ENCODE results near the gene PDZD8. TPM values are rescaled to one million over a fixed set of nuclear protein-coding genes. Genes with fewer than 3 reads are reported as not detected.

The PDZD8 gene
- total and polyA plus RNA-seq, 3 experiments from 2014 or later: 15.8 to 31.1 (median 29.8) TPM

- Histone ChIP-seq H3K36me3 (ENCODE audit: insufficient read depth, low read length) (no peaks in the 10 kb centered on the region), H3K27me3 (ENCODE audit: insufficient read depth, low read length, poor library complexity, severe bottlenecking) (no peaks in the 10 kb centered on the region), H3K4me1 (ENCODE audit: insufficient read depth, low read length) (peaks cover 21% of the 10 kb centered on the region), H3K4me3 (ENCODE audit: low read length) (no peak overlapping the region), H3K9me3 (ENCODE audit: low read length) (no peaks in the 10 kb centered on the region), H3K27ac (ENCODE audit: low read depth, low read length) (no peak overlapping the region)
- ChIA-PET POLR2A (no interaction called here), CTCF (interaction anchor here (1.6 to 2.2 kb wide), 2 partner anchors 19 to 31 kb away, joined by 3 to 5 read pairs; no protein-coding TSS in a partner anchor)
- Mint-ChIP-seq H3K4me1 (peaks cover 61 to 77% (median 77%) of the 10 kb centered on the region in 3 donors), H3K9me3 (no peaks in the 10 kb centered on the region), H3K27me3 (no peaks in the 10 kb centered on the region), H3K36me3 (peaks cover 0 to 6% (median 4%) of the 10 kb centered on the region in 3 donors), H3K27ac (no peak overlapping the region), H3K4me3 (peak overlapping the region in 1 of 7 donors; percentile 6)
- no peak for DNase-seq
These were observed 23.7 kb downstream of the PDZD8 start for GRCh38 chr10:117351558-117351957.

- Mint-ChIP-seq H3K27me3 (no peaks in the 10 kb centered on the region), H3K36me3 (peaks cover 0 to 6% (median 4%) of the 10 kb centered on the region in 3 donors), H3K9me3 (no peaks in the 10 kb centered on the region), H3K27ac (no peak overlapping the region), H3K4me3 (no peak overlapping the region), H3K4me1 (peaks cover 66 to 81% (median 79%) of the 10 kb centered on the region in 3 donors)
- Histone ChIP-seq H3K36me3 (ENCODE audit: insufficient read depth, low read length) (no peaks in the 10 kb centered on the region), H3K27ac (ENCODE audit: low read depth, low read length) (no peak overlapping the region), H3K4me1 (ENCODE audit: insufficient read depth, low read length) (peaks cover 21% of the 10 kb centered on the region), H3K4me3 (ENCODE audit: low read length) (no peak overlapping the region), H3K9me3 (ENCODE audit: low read length) (no peaks in the 10 kb centered on the region), H3K27me3 (ENCODE audit: insufficient read depth, low read length, poor library complexity, severe bottlenecking) (no peaks in the 10 kb centered on the region)
- ChIA-PET POLR2A (no interaction called here), CTCF (interaction anchor here (1.1 to 2.2 kb wide), 2 partner anchors 17 to 20 kb away, joined by 3 to 5 read pairs; no protein-coding TSS in a partner anchor)
- DNase-seq: no peak
These were observed 24.3 kb downstream of the PDZD8 start for GRCh38 chr10:117350909-117351308.

- H3K36me3 Mint-ChIP-seq: peaks cover 0 to 6% (median 4%) of the 10 kb centered on the region in 3 donors
- H3K4me3 Mint-ChIP-seq: no peak overlapping the region
- Histone ChIP-seq H3K9me3 (ENCODE audit: low read length) (no peaks in the 10 kb centered on the region), H3K36me3 (ENCODE audit: insufficient read depth, low read length) (no peaks in the 10 kb centered on the region), H3K4me1 (ENCODE audit: insufficient read depth, low read length) (peaks cover 15% of the 10 kb centered on the region), H3K27ac (ENCODE audit: low read depth, low read length) (no peak overlapping the region), H3K4me3 (ENCODE audit: low read length) (no peak overlapping the region), H3K27me3 (ENCODE audit: insufficient read depth, low read length, poor library complexity, severe bottlenecking) (no peaks in the 10 kb centered on the region)
- H3K9me3 Mint-ChIP-seq: no peaks in the 10 kb centered on the region
- no peak for DNase-seq
- peak overlapping the region in 1 of 8 donors; percentile 32 for H3K27ac Mint-ChIP-seq
- H3K27me3 Mint-ChIP-seq: no peaks in the 10 kb centered on the region
- H3K4me1 Mint-ChIP-seq: peaks cover 62 to 77% (median 74%) of the 10 kb centered on the region in 3 donors
- ChIA-PET POLR2A (no interaction called here), CTCF (interaction anchor here (0.9 kb wide), 1 partner anchor 26 kb away, joined by 3 read pairs; no protein-coding TSS in a partner anchor)
These were observed 27.0 kb downstream of the PDZD8 start for GRCh38 chr10:117348236-117348635.

- Histone ChIP-seq H3K4me3 (ENCODE audit: low read length) (no peak overlapping the region), H3K27me3 (ENCODE audit: insufficient read depth, low read length, poor library complexity, severe bottlenecking) (no peaks in the 10 kb centered on the region), H3K9me3 (ENCODE audit: low read length) (no peaks in the 10 kb centered on the region), H3K36me3 (ENCODE audit: insufficient read depth, low read length) (no peaks in the 10 kb centered on the region), H3K27ac (ENCODE audit: low read depth, low read length) (no peak overlapping the region), H3K4me1 (ENCODE audit: insufficient read depth, low read length) (peaks cover 6% of the 10 kb centered on the region)
- peak overlapping the region in 2 of 8 donors; percentile 57 to 59 for H3K27ac Mint-ChIP-seq
- peaks cover 0 to 6% (median 4%) of the 10 kb centered on the region in 3 donors for H3K36me3 Mint-ChIP-seq
- POLR2A ChIA-PET: no interaction called here
- no peaks in the 10 kb centered on the region for H3K9me3 Mint-ChIP-seq
- H3K4me3 Mint-ChIP-seq: no peak overlapping the region
- peaks cover 62 to 80% (median 76%) of the 10 kb centered on the region in 3 donors for H3K4me1 Mint-ChIP-seq
- CTCF ChIA-PET: no interaction called here
- no peak for DNase-seq
- no peaks in the 10 kb centered on the region for H3K27me3 Mint-ChIP-seq
These were observed 28.7 kb downstream of the PDZD8 start for GRCh38 chr10:117346574-117346973.

- no peaks in the 10 kb centered on the region for H3K9me3 Mint-ChIP-seq
- peaks cover 0 to 10% (median 10%) of the 10 kb centered on the region in 3 donors for H3K36me3 Mint-ChIP-seq
- DNase-seq: no peak
- Histone ChIP-seq H3K27me3 (ENCODE audit: insufficient read depth, low read length, poor library complexity, severe bottlenecking) (no peaks in the 10 kb centered on the region), H3K9me3 (ENCODE audit: low read length) (no peaks in the 10 kb centered on the region), H3K36me3 (ENCODE audit: insufficient read depth, low read length) (no peaks in the 10 kb centered on the region), H3K4me1 (ENCODE audit: insufficient read depth, low read length) (peaks cover 6% of the 10 kb centered on the region), H3K4me3 (ENCODE audit: low read length) (no peak overlapping the region), H3K27ac (ENCODE audit: low read depth, low read length) (no peak overlapping the region)
- H3K27ac Mint-ChIP-seq: peak overlapping the region in 1 of 8 donors; percentile 63
- CTCF ChIA-PET: interaction anchor here (1.2 kb wide), 1 partner anchor 97 kb away, joined by 3 read pairs; no protein-coding TSS in a partner anchor
- H3K4me3 Mint-ChIP-seq: no peak overlapping the region
- no peaks in the 10 kb centered on the region for H3K27me3 Mint-ChIP-seq
- POLR2A ChIA-PET: no interaction called here
- peaks cover 65 to 83% (median 80%) of the 10 kb centered on the region in 3 donors for H3K4me1 Mint-ChIP-seq
These were observed 30.1 kb downstream of the PDZD8 start for GRCh38 chr10:117345143-117345542.

- ChIA-PET POLR2A (no interaction called here), CTCF (interaction anchor here (1.3 kb wide), 1 partner anchor 23 kb away, joined by 4 read pairs; no protein-coding TSS in a partner anchor)
- peaks cover 6% of the 10 kb centered on the region for H3K4me1 ChIP-seq (ENCODE audit: insufficient read depth, low read length)
- no peaks in the 10 kb centered on the region for H3K36me3 ChIP-seq (ENCODE audit: insufficient read depth, low read length)
- no peaks in the 10 kb centered on the region for H3K9me3 Mint-ChIP-seq
- H3K4me3 Mint-ChIP-seq: peak overlapping the region in 4 of 7 donors; percentile 11 to 69 (median 53)
- H3K4me3 ChIP-seq (ENCODE audit: low read length): no peak overlapping the region
- H3K36me3 Mint-ChIP-seq: peaks cover 0 to 20% (median 10%) of the 10 kb centered on the region in 3 donors
- no peaks in the 10 kb centered on the region for H3K27me3 Mint-ChIP-seq
- H3K4me1 Mint-ChIP-seq: peaks cover 63 to 82% (median 79%) of the 10 kb centered on the region in 3 donors
- peak overlapping the region in 2 of 8 donors; percentile 8 to 30 for H3K27ac Mint-ChIP-seq
- no peaks in the 10 kb centered on the region for H3K9me3 ChIP-seq (ENCODE audit: low read length)
- DNase-seq: no peak
- no peaks in the 10 kb centered on the region for H3K27me3 ChIP-seq (ENCODE audit: insufficient read depth, low read length, poor library complexity, severe bottlenecking)
- H3K27ac ChIP-seq (ENCODE audit: low read depth, low read length): peak overlapping the region; percentile 6
These were observed 32.6 kb downstream of the PDZD8 start for GRCh38 chr10:117342641-117343040.

GRCh38 chr10:117341061-117341460 lies 34.2 kb downstream of the PDZD8 start:
- H3K27me3 Mint-ChIP-seq: no peaks in the 10 kb centered on the region
- H3K27ac Mint-ChIP-seq: no peak overlapping the region
- no peaks in the 10 kb centered on the region for H3K36me3 ChIP-seq (ENCODE audit: insufficient read depth, low read length)
- peaks cover 51 to 70% (median 64%) of the 10 kb centered on the region in 3 donors for H3K4me1 Mint-ChIP-seq
- no peak for DNase-seq
- no peak overlapping the region for H3K4me3 ChIP-seq (ENCODE audit: low read length)
- peaks cover 5 to 28% (median 14%) of the 10 kb centered on the region in 3 donors for H3K36me3 Mint-ChIP-seq
- no peaks in the 10 kb centered on the region for H3K9me3 Mint-ChIP-seq
- CTCF ChIA-PET: no interaction called here
- POLR2A ChIA-PET: no interaction called here
- H3K4me1 ChIP-seq (ENCODE audit: insufficient read depth, low read length): peaks cover 6% of the 10 kb centered on the region
- H3K27ac ChIP-seq (ENCODE audit: low read depth, low read length): no peak overlapping the region
- H3K4me3 Mint-ChIP-seq: no peak overlapping the region
- no peaks in the 10 kb centered on the region for H3K9me3 ChIP-seq (ENCODE audit: low read length)
- no peaks in the 10 kb centered on the region for H3K27me3 ChIP-seq (ENCODE audit: insufficient read depth, low read length, poor library complexity, severe bottlenecking)

GRCh38 chr10:117339979-117340378 lies 35.3 kb downstream of the PDZD8 start:
- Histone ChIP-seq H3K27ac (ENCODE audit: low read depth, low read length) (no peak overlapping the region), H3K4me1 (ENCODE audit: insufficient read depth, low read length) (peaks cover under 1% of the 10 kb centered on the region), H3K36me3 (ENCODE audit: insufficient read depth, low read length) (no peaks in the 10 kb centered on the region), H3K9me3 (ENCODE audit: low read length) (no peaks in the 10 kb centered on the region), H3K4me3 (ENCODE audit: low read length) (no peak overlapping the region), H3K27me3 (ENCODE audit: insufficient read depth, low read length, poor library complexity, severe bottlenecking) (no peaks in the 10 kb centered on the region)
- no peak for DNase-seq
- Mint-ChIP-seq H3K27me3 (no peaks in the 10 kb centered on the region), H3K4me1 (peaks cover 48 to 70% (median 61%) of the 10 kb centered on the region in 3 donors), H3K4me3 (no peak overlapping the region), H3K36me3 (peaks cover 14 to 37% (median 21%) of the 10 kb centered on the region in 3 donors), H3K27ac (peak overlapping the region in 1 of 8 donors; percentile 7), H3K9me3 (peaks cover 0 to 9% (median 3%) of the 10 kb centered on the region in 5 donors)
- POLR2A ChIA-PET: no interaction called here
- CTCF ChIA-PET: no interaction called here
